Spleen (tissue), 11 donors: ENCODE measurements around the gene ARHGAP22. TPM values are rescaled to one million over a fixed set of nuclear protein-coding genes. Genes with fewer than 3 reads are reported as not detected.

Experiments used
- DNase-seq: peaks from one replicate; pipeline ENCODE4 v3.0.0-alpha.2; 2020
- H3K27ac ChIP-seq, 8 donors: fragments of 200-600 bp; sonication (generic) in 7 of 8; 1 replicate in 4 of 8; 2 replicates in 4 of 8; pipeline versions ENCODE4 v1.5.0 to v1.8.0; 2016 to 2021; ENCODE audit warnings: inconsistent platforms in 4 of 8, mild to moderate bottlenecking in 4 of 8, moderate library complexity in 1 of 8
- H3K27me3 ChIP-seq, 7 donors: fragments of 200-600 bp; sonication (generic) in 6 of 7; replicated peaks in 1 of 7; 1 replicate in 4 of 7; 2 replicates in 3 of 7; pipeline versions ENCODE4 v1.5.0 to v1.8.0; 2016 to 2021; ENCODE audit warnings: inconsistent platforms in 3 of 7, mild to moderate bottlenecking in 1 of 7
- H3K36me3 ChIP-seq, 6 donors: fragments of 200-600 bp; sonication (generic) in 5 of 6; 1 replicate in 4 of 6; 2 replicates in 2 of 6; pipeline versions ENCODE4 v1.5.0 to v1.8.0; 2016 to 2021; ENCODE audit warnings: inconsistent platforms in 2 of 6
- H3K4me1 ChIP-seq, 6 donors: fragments of 200-600 bp; sonication (generic) in 5 of 6; 1 replicate in 3 of 6; 2 replicates in 3 of 6; pipeline versions ENCODE4 v1.5.0 to v1.8.0; 2016 to 2021; ENCODE audit warnings: inconsistent platforms in 3 of 6
- H3K4me3 ChIP-seq, 8 donors: fragments of 200-600 bp; sonication (generic) in 7 of 8; 1 replicate in 4 of 8; 2 replicates in 4 of 8; pipeline versions ENCODE4 v1.5.0 to v1.8.0; 2016 to 2021; ENCODE audit warnings: inconsistent platforms in 4 of 8, mild to moderate bottlenecking in 4 of 8, moderate library complexity in 2 of 8
- H3K9me3 ChIP-seq, 8 donors: fragments of 200-600 bp; sonication (generic) in 7 of 8; 1 replicate in 4 of 8; 2 replicates in 4 of 8; pipeline versions ENCODE4 v1.5.0 to v1.8.0; 2016 to 2021; ENCODE audit warnings: inconsistent platforms in 4 of 8
- CTCF ChIP-seq, 11 experiments: fragments of 200-600 bp in 7 of 11; fragments of 450-650 bp in 4 of 11; sonication (generic) in 4 of 11; IDR thresholded peaks in 8 of 11; conservative IDR thresholded peaks in 3 of 11; 1 replicate in 7 of 11; 2 replicates in 4 of 11; pipeline versions ENCODE4 v1.4.0 to v1.8.0; 2016 to 2021; ENCODE audit warnings: antibody characterized with exemption in 11 of 11, inconsistent platforms in 4 of 11, mild to moderate bottlenecking in 1 of 11
- POLR2A ChIP-seq, 3 donors: fragments of 450-650 bp; IDR thresholded peaks; one replicate each; pipeline ENCODE4 v1.5.1; 2017; ENCODE audit warnings: antibody characterized with exemption in 3 of 3, mild to moderate bottlenecking in 1 of 3
- POLR2AphosphoS5 ChIP-seq, 3 donors: sonication (generic); formaldehyde crosslinking; IDR thresholded peaks; one replicate each; pipeline ENCODE4 v1.5.1; 2017; ENCODE audit warnings: antibody characterized with exemption in 3 of 3
- WGBS, 5 donors: extraction: QIAGEN DNeasy Blood & Tissue Kit in 3 of 5; methylation state at CpG; one replicate each; pipeline versions ENCODE4 v1.1.5 to v1.1.7; 2013 to 2018; 5-methylcytosine and 5-hydroxymethylcytosine counted together
- intact Hi-C: fragments of 100-400 bp; cut with DNase I; formaldehyde crosslinking; loops from one replicate; pipeline ENCODE4 v1.15.0; 2023; ENCODE audit warnings: low total_unique reads
- polyA plus RNA-seq, 3 donors: library from polyadenylated mRNA; stranded (reverse); fragments of 200-250 nt; gene quantifications; one replicate each; pipeline ENCODE4 v1.2.1, GENCODE V29; 2013
- total RNA-seq, 7 donors: library from RNA; depleted of rRNA in 3 of 7; stranded (reverse); fragments of >200 nt in 3 of 7; fragmentation: NEBNext Ultra II Directional in 4 of 7; extraction: Animal tissue kit (Norgen Biotek cat#: 25700) in 4 of 7; gene quantifications; one replicate each; pipeline versions ENCODE4 v1.1.0 to v1.2.1, GENCODE V29; 2016 to 2021
- donor health status: healthy with polysubstance abuse.
- donor health status: DM: no; HTN: no; CAD: no; lungs with moderate emphysema.
- donor health status: DM: no; HTN: no; CAD: no.
- donor health status: Bipolar disorder and iron deficiency.
- donor health status: healthy.
- donor health status: DM: no; HTN: no; CAD: no.
- donor health status: DM: yes; HTN: yes; CAD: no.

ARHGAP22 gene
- total and polyA plus RNA-seq, 10 donors: 0.56 to 7.5 (median 3.2) TPM

GRCh38 chr10:48494611-48495010 is 110.3 kb downstream of the ARHGAP22 start:
- H3K36me3 ChIP-seq: no peaks in the 10 kb centered on the region
- no peak overlapping the region for H3K27ac ChIP-seq
- no peak overlapping the region for H3K4me3 ChIP-seq
- 60 to 86% (median 76%) methylated on average over 4 to 5 of the region's 5 CpGs for WGBS, 5 donors
- H3K27me3 ChIP-seq: peaks cover 0 to 52% (median 0%) of the 10 kb centered on the region in 7 donors
- TF ChIP-seq CTCF (IDR thresholded peaks at IDR 0.05 in 8 of 11, conservative IDR thresholded peaks at IDR 0.05 in 3 of 11): no peak
- no peak for TF ChIP-seq POLR2A (IDR thresholded peaks at IDR 0.05)
- TF ChIP-seq POLR2AphosphoS5 (IDR thresholded peaks at IDR 0.05): no peak
- DNase-seq: no peak
- H3K9me3 ChIP-seq: no peaks in the 10 kb centered on the region
- H3K4me1 ChIP-seq: peaks cover 0 to 4% (median 0%) of the 10 kb centered on the region in 6 donors
- intact Hi-C loops: no loop called here

GRCh38 chr10:48494073-48494472 is 110.8 kb downstream of the ARHGAP22 start:
- intact Hi-C loops: no loop called here
- Histone ChIP-seq H3K4me1 (peaks cover 0 to 4% (median 0%) of the 10 kb centered on the region in 6 donors), H3K27ac (no peak overlapping the region), H3K36me3 (no peaks in the 10 kb centered on the region), H3K4me3 (no peak overlapping the region), H3K27me3 (peaks cover 0 to 52% (median 0%) of the 10 kb centered on the region in 7 donors), H3K9me3 (no peaks in the 10 kb centered on the region)
- DNase-seq: no peak
- TF ChIP-seq POLR2A (IDR thresholded peaks at IDR 0.05) (no peak), CTCF (IDR thresholded peaks at IDR 0.05 in 8 of 11, conservative IDR thresholded peaks at IDR 0.05 in 3 of 11) (no peak), POLR2AphosphoS5 (IDR thresholded peaks at IDR 0.05) (no peak)
- 59 to 71% (median 61%) methylated on average over 8 of the region's 8 CpGs for WGBS, 5 donors

GRCh38 chr10:48493083-48493871 is 111.6 kb downstream of the ARHGAP22 start:
- TF ChIP-seq CTCF (IDR thresholded peaks at IDR 0.05 in 8 of 11, conservative IDR thresholded peaks at IDR 0.05 in 3 of 11) (no peak), POLR2AphosphoS5 (IDR thresholded peaks at IDR 0.05) (peak in 1 of 3 donors; percentile 67), POLR2A (IDR thresholded peaks at IDR 0.05) (no peak)
- Histone ChIP-seq H3K27ac (no peak overlapping the region), H3K4me1 (peaks cover 0 to 4% (median 0%) of the 10 kb centered on the region in 6 donors), H3K4me3 (no peak overlapping the region), H3K27me3 (peaks cover 0 to 50% (median 0%) of the 10 kb centered on the region in 7 donors), H3K9me3 (no peaks in the 10 kb centered on the region), H3K36me3 (no peaks in the 10 kb centered on the region)
- WGBS, 5 donors: 39 to 64% (median 45%) methylated on average over 8 to 16 of the region's 16 CpGs
- intact Hi-C loops: no loop called here
- DNase-seq: peak; percentile 78

GRCh38 chr10:48492201-48492600 is 112.7 kb downstream of the ARHGAP22 start:
- 50 to 73% (median 61%) methylated on average over 2 of the region's 2 CpGs for WGBS, 5 donors
- no peak for DNase-seq
- H3K27me3 ChIP-seq: peaks cover 0 to 39% (median 0%) of the 10 kb centered on the region in 7 donors

More at GRCh38 chr10:48492201-48492600, 112.7 kb downstream of the ARHGAP22 start:
- H3K9me3 ChIP-seq: no peaks in the 10 kb centered on the region
- TF ChIP-seq CTCF (IDR thresholded peaks at IDR 0.05 in 8 of 11, conservative IDR thresholded peaks at IDR 0.05 in 3 of 11) (no peak), POLR2A (IDR thresholded peaks at IDR 0.05) (no peak), POLR2AphosphoS5 (IDR thresholded peaks at IDR 0.05) (no peak)
- H3K27ac ChIP-seq: no peak overlapping the region
- intact Hi-C loops: no loop called here
- peaks cover 0 to 4% (median 0%) of the 10 kb centered on the region in 6 donors for H3K4me1 ChIP-seq
- no peak overlapping the region for H3K4me3 ChIP-seq
- no peaks in the 10 kb centered on the region for H3K36me3 ChIP-seq
